Hepatocyte (in vitro differentiated cells): Measurements from ENCODE around the gene PROK2. TPM values are rescaled to one million over a fixed set of nuclear protein-coding genes. Genes with fewer than 3 reads are reported as not detected.
A peak's percentile ranks its signal among the peaks of the same experiment; 100 is the strongest.

ENCODE experiments used
- DNase-seq: peaks from one replicate; pipeline ENCODE4 v3.0.0-alpha.2; 2016; ENCODE audit warnings: low spot score
- H2AFZ ChIP-seq: fragments of 200-600 bp; sonication (generic); 2 replicates; pipeline ENCODE4 v1.6.0; 2016; ENCODE audit warnings: antibody characterized with exemption, mild to moderate bottlenecking
- H3K27ac ChIP-seq: fragments of 200-600 bp; sonication (generic); 2 replicates; pipeline ENCODE4 v1.5.1; 2016; ENCODE audit warnings: mild to moderate bottlenecking
- H3K27me3 ChIP-seq: fragments of 200-600 bp; sonication (generic); 2 replicates; pipeline ENCODE4 v1.6.1; 2016
- H3K36me3 ChIP-seq: fragments of 200-600 bp; sonication (generic); replicated peaks from 2 replicates; pipeline ENCODE4 v1.5.1; 2016; ENCODE audit warnings: low read depth; ENCODE audit not compliant: insufficient read depth
- H3K4me1 ChIP-seq: fragments of 200-600 bp; sonication (generic); 2 replicates; pipeline ENCODE4 v1.5.1; 2016; ENCODE audit warnings: mild to moderate bottlenecking, moderate library complexity; ENCODE audit not compliant: insufficient read depth
- H3K4me2 ChIP-seq: fragments of 200-600 bp; sonication (generic); 2 replicates; pipeline ENCODE4 v1.6.0; 2016
- H3K4me3 ChIP-seq: fragments of 200-600 bp; sonication (generic); 2 replicates; pipeline ENCODE4 v1.5.1; 2016; ENCODE audit warnings: mild to moderate bottlenecking
- H3K79me2 ChIP-seq: fragments of 200-600 bp; sonication (generic); 2 replicates; pipeline ENCODE4 v1.6.0; 2017; ENCODE audit warnings: mild to moderate bottlenecking
- H3K9me2 ChIP-seq: fragments of 200-600 bp; sonication (generic); replicated peaks from 2 replicates; pipeline ENCODE4 v1.6.0; 2017; ENCODE audit warnings: mild to moderate bottlenecking; ENCODE audit not compliant: insufficient read depth
- H3K9me3 ChIP-seq: fragments of 200-600 bp; sonication (generic); 2 replicates; pipeline ENCODE4 v1.5.1; 2016; ENCODE audit warnings: low read depth, mild to moderate bottlenecking
- H4K20me1 ChIP-seq: fragments of 200-600 bp; sonication (generic); 2 replicates; pipeline ENCODE4 v1.6.0; 2016; ENCODE audit warnings: mild to moderate bottlenecking; ENCODE audit not compliant: insufficient read depth, poor library complexity, severe bottlenecking
- CTCF ChIP-seq: fragments of 200-600 bp; sonication (generic); IDR thresholded peaks from 2 replicates; pipeline ENCODE4 v1.5.1; 2016; ENCODE audit warnings: antibody characterized with exemption, mild to moderate bottlenecking; ENCODE audit not compliant: poor library complexity
- EZH2 ChIP-seq: fragments of 200-600 bp; sonication (generic); IDR thresholded peaks from 2 replicates; pipeline ENCODE4 v1.6.1; 2016; ENCODE audit warnings: antibody characterized with exemption, mild to moderate bottlenecking, borderline replicate concordance
- EZH2phosphoT487 ChIP-seq: fragments of 200-600 bp; sonication (generic); IDR thresholded peaks from one replicate; pipeline ENCODE4 v1.6.1; 2018; ENCODE audit warnings: antibody characterized with exemption, mild to moderate bottlenecking, low read depth, moderate library complexity; ENCODE audit not compliant: unreplicated experiment, severe bottlenecking
- WGBS: methylation state at CpG from one replicate; pipeline ENCODE4 v1.1.6; 2016; ENCODE audit warnings: low lambda C conversion rate; ENCODE audit errors: missing lambda C conversion rate; 5-methylcytosine and 5-hydroxymethylcytosine counted together
- polyA plus RNA-seq: library from polyadenylated mRNA; unstranded; fragments of >200 nt; fragmentation: Nextera tagmentation; extraction: Ambion mirVana; gene quantifications from 2 replicates; pipeline ENCODE4 v1.2.1, GENCODE V29; 2016
- small RNA-seq: library from RNA; depleted of rRNA; stranded (forward); fragments of <200 nt; gene quantifications from one replicate; pipeline ENCODE3, GENCODE V24; 2014
- total RNA-seq: library from RNA; depleted of rRNA; stranded (reverse); fragments of >200 nt; gene quantifications from 2 replicates; pipeline ENCODE4 v1.2.3, GENCODE V29; 2014

Gene PROK2
- total and polyA plus RNA-seq, 2 experiments from 2014 or later = not detected

DNA sequence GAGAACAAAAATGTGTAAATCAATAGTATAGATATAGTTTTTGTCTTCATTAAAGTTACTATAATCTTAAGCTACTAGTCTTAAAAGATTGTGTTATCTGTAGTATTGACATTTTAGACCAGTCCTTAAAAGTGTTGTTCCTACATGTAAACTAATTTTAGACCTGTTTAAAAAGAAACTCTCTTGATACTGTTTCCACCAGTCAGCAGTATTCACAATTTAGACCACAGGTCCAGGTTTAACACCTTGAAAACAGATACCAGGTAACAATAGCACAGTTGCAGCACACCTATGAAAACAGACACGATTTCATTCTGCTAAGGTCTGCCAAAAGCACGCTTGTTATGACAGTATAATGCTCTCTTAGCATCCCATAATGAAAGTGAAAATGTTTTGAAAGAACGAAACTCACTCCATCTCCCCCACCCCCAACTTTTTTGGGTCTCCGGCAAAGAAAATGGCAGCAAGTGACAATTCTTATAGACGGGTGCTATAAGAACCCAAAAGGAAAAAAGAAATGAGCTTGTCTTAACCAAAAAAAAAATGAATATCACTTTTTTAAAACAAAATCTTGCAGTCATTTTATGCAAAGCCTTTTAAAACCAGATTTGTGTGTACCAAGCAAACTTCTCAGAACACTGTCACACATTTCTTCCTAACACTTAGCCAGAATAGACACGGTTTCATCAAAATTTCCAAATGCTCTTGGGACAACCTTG lies 61.3 kb downstream of the PROK2 start:
- Histone ChIP-seq H3K79me2 (no peaks in the 10 kb centered on the region), H3K4me2 (peak overlapping the region; percentile 91), H4K20me1 (no peaks in the 10 kb centered on the region), H3K27me3 (peaks cover 25% of the 10 kb centered on the region), H3K36me3 (no peaks in the 10 kb centered on the region), H3K4me1 (peaks cover 6% of the 10 kb centered on the region), H2AFZ (no peak overlapping the region), H3K27ac (no peak overlapping the region), H3K9me3 (no peaks in the 10 kb centered on the region), H3K9me2 (no peaks in the 10 kb centered on the region), H3K4me3 (peak overlapping the region; percentile 83)
- TF ChIP-seq CTCF (no peak), EZH2 (no peak), EZH2phosphoT487 (no peak)
- 75% methylated on average over 6 of the region's 6 CpGs for WGBS
- DNase-seq = no peak

DNA sequence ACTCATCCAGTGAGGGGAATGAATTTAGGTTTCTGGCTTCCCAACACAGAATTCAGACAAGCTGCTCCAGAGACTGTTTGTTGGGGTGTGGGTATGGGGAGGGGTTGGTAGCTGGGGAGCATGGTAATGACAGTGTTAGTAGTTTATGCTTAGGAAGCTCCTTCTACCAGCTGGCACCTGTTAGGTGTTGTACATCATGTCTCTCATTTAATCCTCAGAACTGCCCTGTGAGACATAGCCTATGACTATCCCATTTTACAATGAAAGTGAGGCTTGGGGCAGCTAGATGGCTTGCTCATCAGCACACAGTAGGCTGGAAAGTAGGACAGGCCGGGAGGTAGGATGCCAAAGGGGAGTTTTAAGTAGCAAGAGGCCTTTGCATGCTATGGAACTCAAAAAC lies 62.3 kb downstream of the PROK2 start:
- no peaks in the 10 kb centered on the region for H3K36me3 ChIP-seq
- H2AFZ ChIP-seq = no peak overlapping the region
- no peak overlapping the region for H3K4me3 ChIP-seq
- no peak for TF ChIP-seq CTCF
- no peak for TF ChIP-seq EZH2phosphoT487
- no peak for TF ChIP-seq EZH2
- H3K27ac ChIP-seq = no peak overlapping the region
- peaks cover 25% of the 10 kb centered on the region for H3K27me3 ChIP-seq
- no peaks in the 10 kb centered on the region for H4K20me1 ChIP-seq
- H3K9me3 ChIP-seq = no peaks in the 10 kb centered on the region
- H3K4me1 ChIP-seq = peaks cover 6% of the 10 kb centered on the region
- WGBS = 83% methylated on average over 1 of the region's 1 CpG
- no peak overlapping the region for H3K4me2 ChIP-seq
- no peak for DNase-seq
- no peaks in the 10 kb centered on the region for H3K79me2 ChIP-seq
- H3K9me2 ChIP-seq = no peaks in the 10 kb centered on the region

Small RNA genes lying within 50 kb of the gene (small RNA-seq; reads per million reads assigned to genes)
- gene RN7SL271P = not detected

Other genes starting within 250 kb of the PROK2 start
- gene FOXP1, start 201.4 kb downstream of the PROK2 start, total RNA-seq = 94.2 and 99.8 TPM in 2 replicates
- gene FOXP1, start 201.4 kb downstream of the PROK2 start, polyA plus RNA-seq = 76.8 and 91.5 TPM in 2 replicates
- 4.1 and 5.4 TPM in 2 replicates for gene EIF4E3, start 59.7 kb downstream of the PROK2 start, total RNA-seq
- 6.6 and 7.4 TPM in 2 replicates for gene EIF4E3, start 59.7 kb downstream of the PROK2 start, polyA plus RNA-seq
- gene GPR27, start 31.3 kb downstream of the PROK2 start, total RNA-seq = 1.4 and 3.1 TPM in 2 replicates
- gene GPR27, start 31.3 kb downstream of the PROK2 start, polyA plus RNA-seq = 2.2 and 2.9 TPM in 2 replicates